Measurements from ENCODE around the gene SLC8A3. TPM values are rescaled to one million over a fixed set of nuclear protein-coding genes. Genes with fewer than 3 reads are reported as not detected.

The SLC8A3 gene
- total RNA-seq, 1 experiment from 2014 or later, result 0.13 TPM

GRCh38 chr14:70011098-70011497, 177.7 kb downstream of the SLC8A3 start:
- H2BK5ac ChIP-seq (ENCODE audit: insufficient read length, low read length), result no peak overlapping the region
- no peak overlapping the region for H3K56ac ChIP-seq (ENCODE audit: insufficient read length, low read depth, low read length)
- H3K27me3 ChIP-seq (ENCODE audit: insufficient read depth, low read length), result no peaks in the 10 kb centered on the region
- H2AK5ac ChIP-seq (ENCODE audit: insufficient read length, low read length), result no peak overlapping the region
- no peak overlapping the region for H3K27ac ChIP-seq (ENCODE audit: insufficient read length, low read depth, low read length)
- no peak overlapping the region for H3K4me2 ChIP-seq (ENCODE audit: insufficient read depth, insufficient read length, low read length)
- WGBS (ENCODE audit: extremely low coverage, insufficient read length, low lambda C conversion rate), result no CpG with 5 or more reads among the region's 6 CpGs
- H3K4me1 Mint-ChIP-seq, result peaks cover 22 to 26% of the 10 kb centered on the region in 2 experiments
- no peak overlapping the region for H4K8ac ChIP-seq (replicated peaks; ENCODE audit: insufficient read length, low read depth, low read length)
- no peaks in the 10 kb centered on the region for H4K20me1 ChIP-seq (ENCODE audit: control insufficient read depth, insufficient read depth, insufficient read length)
- no peak overlapping the region for H4K5ac ChIP-seq (ENCODE audit: insufficient read length, low read depth, low read length)
- TF ChIP-seq, protein P1, sequence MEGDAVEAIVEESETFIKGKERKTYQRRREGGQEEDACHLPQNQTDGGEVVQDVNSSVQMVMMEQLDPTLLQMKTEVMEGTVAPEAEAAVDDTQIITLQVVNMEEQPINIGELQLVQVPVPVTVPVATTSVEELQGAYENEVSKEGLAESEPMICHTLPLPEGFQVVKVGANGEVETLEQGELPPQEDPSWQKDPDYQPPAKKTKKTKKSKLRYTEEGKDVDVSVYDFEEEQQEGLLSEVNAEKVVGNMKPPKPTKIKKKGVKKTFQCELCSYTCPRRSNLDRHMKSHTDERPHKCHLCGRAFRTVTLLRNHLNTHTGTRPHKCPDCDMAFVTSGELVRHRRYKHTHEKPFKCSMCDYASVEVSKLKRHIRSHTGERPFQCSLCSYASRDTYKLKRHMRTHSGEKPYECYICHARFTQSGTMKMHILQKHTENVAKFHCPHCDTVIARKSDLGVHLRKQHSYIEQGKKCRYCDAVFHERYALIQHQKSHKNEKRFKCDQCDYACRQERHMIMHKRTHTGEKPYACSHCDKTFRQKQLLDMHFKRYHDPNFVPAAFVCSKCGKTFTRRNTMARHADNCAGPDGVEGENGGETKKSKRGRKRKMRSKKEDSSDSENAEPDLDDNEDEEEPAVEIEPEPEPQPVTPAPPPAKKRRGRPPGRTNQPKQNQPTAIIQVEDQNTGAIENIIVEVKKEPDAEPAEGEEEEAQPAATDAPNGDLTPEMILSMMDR (conservative IDR thresholded peaks at IDR 0.05), result no peak
- H3K9ac ChIP-seq (ENCODE audit: extremely low read depth, insufficient read length, low read length), result no peak overlapping the region
- no peak overlapping the region for H3K4ac ChIP-seq (ENCODE audit: low read depth, low read length)
- no peak for DNase-seq
- H3K23me2 ChIP-seq (ENCODE audit: insufficient read length, low read depth, low read length, poor library complexity, severe bottlenecking), result no peaks in the 10 kb centered on the region
- H3K36me3 Mint-ChIP-seq (ENCODE audit: insufficient read depth in 1 of 3, low read depth in 3 of 3), result no peaks in the 10 kb centered on the region
- H2BK12ac ChIP-seq (ENCODE audit: insufficient read length, low read depth, low read length), result no peak overlapping the region
- H3K9me3 ChIP-seq (ENCODE audit: control insufficient read depth, low read depth, low read length), result no peaks in the 10 kb centered on the region
- no peak overlapping the region for H2BK20ac ChIP-seq (ENCODE audit: low read depth, low read length, poor library complexity, severe bottlenecking)
- no peak overlapping the region; a peak in 1 of 7 replicates for H3K27ac Mint-ChIP-seq
- peaks cover 1% of the 10 kb centered on the region; the same call in 1 of the 2 replicates for H3K27me3 Mint-ChIP-seq (ENCODE audit: low read depth)
- peaks cover 2% of the 10 kb centered on the region; the same call in 1 of the 2 replicates for H3K4me1 ChIP-seq (ENCODE audit: insufficient read depth, low read length)
- no peak overlapping the region for H3K14ac ChIP-seq (ENCODE audit: insufficient read depth, low read length)
- no peak overlapping the region for H3K4me3 Mint-ChIP-seq
- no peak overlapping the region for H2AFZ ChIP-seq (ENCODE audit: low read length)
- H3K18ac ChIP-seq (ENCODE audit: insufficient read length, low read depth, low read length), result no peak overlapping the region
- H3K9me3 Mint-ChIP-seq, result no peaks in the 10 kb centered on the region
- H4K91ac ChIP-seq (ENCODE audit: insufficient read length, low read depth, low read length), result no peak overlapping the region
- no peaks in the 10 kb centered on the region for H3K79me2 ChIP-seq (ENCODE audit: insufficient read depth, low read length)
- H2BK120ac ChIP-seq (ENCODE audit: low read depth, low read length, poor library complexity, severe bottlenecking), result no peak overlapping the region
- H3K79me1 ChIP-seq (ENCODE audit: insufficient read depth, low read depth, low read length, poor library complexity, severe bottlenecking), result no peaks in the 10 kb centered on the region
- no peak overlapping the region for H2BK15ac ChIP-seq (ENCODE audit: low read depth, low read length)
- H3T11ph ChIP-seq (ENCODE audit: low read length), result no peak overlapping the region
- H3K23ac ChIP-seq (ENCODE audit: insufficient read length, low read depth, low read length), result no peak overlapping the region

Data from H9 (cell line).